Measurements from ENCODE around the gene PGP.

DNA sequence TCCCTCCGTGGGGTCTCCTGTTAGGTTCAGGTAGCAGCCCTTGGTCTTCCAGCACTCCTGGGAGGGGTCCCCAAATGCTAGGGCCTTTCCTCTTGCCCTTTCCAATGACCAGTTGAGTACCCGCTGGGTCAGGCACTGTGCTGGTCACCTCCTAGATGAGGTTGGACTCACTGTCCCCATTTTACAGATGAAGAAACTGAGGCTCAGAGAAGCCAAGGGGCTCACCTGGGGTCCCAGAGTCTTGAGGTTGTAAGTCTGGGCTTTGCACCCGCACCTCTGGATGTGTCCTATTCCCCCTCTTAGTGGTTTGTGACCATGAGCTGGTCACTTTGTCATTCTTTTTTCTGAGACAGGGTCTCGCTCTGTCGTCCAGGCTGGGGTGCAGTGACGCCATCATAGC is 16.9 kb downstream of the PGP start:
- TF ChIP-seq, protein P1, sequence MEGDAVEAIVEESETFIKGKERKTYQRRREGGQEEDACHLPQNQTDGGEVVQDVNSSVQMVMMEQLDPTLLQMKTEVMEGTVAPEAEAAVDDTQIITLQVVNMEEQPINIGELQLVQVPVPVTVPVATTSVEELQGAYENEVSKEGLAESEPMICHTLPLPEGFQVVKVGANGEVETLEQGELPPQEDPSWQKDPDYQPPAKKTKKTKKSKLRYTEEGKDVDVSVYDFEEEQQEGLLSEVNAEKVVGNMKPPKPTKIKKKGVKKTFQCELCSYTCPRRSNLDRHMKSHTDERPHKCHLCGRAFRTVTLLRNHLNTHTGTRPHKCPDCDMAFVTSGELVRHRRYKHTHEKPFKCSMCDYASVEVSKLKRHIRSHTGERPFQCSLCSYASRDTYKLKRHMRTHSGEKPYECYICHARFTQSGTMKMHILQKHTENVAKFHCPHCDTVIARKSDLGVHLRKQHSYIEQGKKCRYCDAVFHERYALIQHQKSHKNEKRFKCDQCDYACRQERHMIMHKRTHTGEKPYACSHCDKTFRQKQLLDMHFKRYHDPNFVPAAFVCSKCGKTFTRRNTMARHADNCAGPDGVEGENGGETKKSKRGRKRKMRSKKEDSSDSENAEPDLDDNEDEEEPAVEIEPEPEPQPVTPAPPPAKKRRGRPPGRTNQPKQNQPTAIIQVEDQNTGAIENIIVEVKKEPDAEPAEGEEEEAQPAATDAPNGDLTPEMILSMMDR (IDR thresholded peaks at IDR 0.05): no peak
- no peak for TF ChIP-seq POLR2A (IDR thresholded peaks at IDR 0.05)
